ENCODE measurements around the gene ZNF200. TPM values are rescaled to one million over a fixed set of nuclear protein-coding genes. Genes with fewer than 3 reads are reported as not detected.

ZNF200 gene
- total and polyA plus RNA-seq, 2 donors (not counting 3 experiments of a cell fraction or from before 2014, with no cell fraction given): 2.8 to 10.0 TPM

DNA sequence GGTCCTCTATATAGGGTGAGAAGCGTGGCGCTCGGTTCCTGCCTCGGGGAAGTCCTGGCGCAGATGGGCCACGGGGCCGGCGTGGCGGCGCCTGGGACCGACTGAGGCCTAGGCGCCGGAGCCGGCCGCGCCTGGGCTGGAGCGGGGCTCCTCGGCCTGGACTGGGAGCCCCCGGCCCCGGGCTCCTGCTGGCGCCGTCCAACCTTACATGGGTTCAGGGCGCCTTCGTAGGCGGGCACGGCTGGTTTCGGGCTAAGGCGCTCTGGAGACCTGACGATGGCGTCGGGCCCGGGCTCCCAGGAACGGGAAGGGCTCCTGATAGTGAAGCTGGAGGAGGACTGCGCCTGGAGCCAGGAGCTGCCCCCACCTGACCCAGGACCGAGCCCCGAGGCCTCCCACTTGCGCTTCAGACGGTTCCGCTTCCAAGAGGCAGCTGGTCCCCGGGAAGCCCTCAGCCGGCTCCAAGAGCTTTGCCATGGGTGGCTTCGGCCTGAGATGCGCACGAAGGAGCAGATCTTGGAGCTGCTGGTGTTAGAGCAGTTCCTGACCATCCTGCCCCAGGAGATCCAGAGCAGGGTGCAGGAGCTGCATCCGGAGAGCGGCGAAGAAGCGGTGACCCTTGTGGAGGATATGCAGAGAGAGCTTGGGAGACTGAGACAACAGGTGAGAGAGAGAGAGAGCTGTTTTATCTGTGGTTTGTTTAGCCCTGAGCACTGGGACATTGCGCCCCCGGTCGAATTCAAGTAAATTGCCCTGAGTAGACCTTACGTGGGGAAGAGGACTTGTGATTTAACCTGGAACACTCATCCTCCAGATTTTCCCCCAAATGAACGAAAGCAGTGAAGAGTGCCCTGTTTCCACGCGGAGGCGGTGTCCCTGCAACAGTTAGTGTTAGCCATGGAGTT, 48.8 kb upstream of the ZNF200 start:
- H4K20me1 ChIP-seq (replicated peaks; ENCODE audit: control insufficient read depth, extremely low read depth, insufficient read depth, low read length): no peaks in the 10 kb centered on the region
- peaks cover 13% of the 10 kb centered on the region for H3K4me1 ChIP-seq (ENCODE audit: control insufficient read depth, extremely low read depth, insufficient read depth, low read length)
- dilution Hi-C loops (cut with MboI; ENCODE audit: extremely low pct_ligation_motif_present, low sequenced_read_pairs): no loop called here
- peak overlapping the region; percentile 93 for H3K4me2 ChIP-seq (ENCODE audit: insufficient read depth, low read length)
- intact Hi-C loops (cut with micrococcal nuclease): loop anchor here (1.0 to 2.0 kb wide), 5 partner anchors 19 to 175 kb away; partner anchors contain the start of genes OR1F1, TIGD7, ZNF174 and ZNF75A
- H3K27me3 ChIP-seq (ENCODE audit: control insufficient read depth in 2 of 2, insufficient read depth in 2 of 2, low read length in 2 of 2): no peaks in the 10 kb centered on the region
- H3K79me2 ChIP-seq (ENCODE audit: control insufficient read depth, insufficient read depth, low read length): peaks cover 38% of the 10 kb centered on the region
- H3K27ac ChIP-seq (ENCODE audit: insufficient read depth, low read depth, low read length): peak overlapping the region; percentile 92
- H2AFZ ChIP-seq (ENCODE audit: low read depth, low read length): peak overlapping the region; percentile 55
- TF ChIP-seq GATA2 (IDR thresholded peaks at IDR 0.05; ENCODE audit: insufficient read depth, insufficient read length, low read depth, low read length): no peak
- TF ChIP-seq, protein P1, sequence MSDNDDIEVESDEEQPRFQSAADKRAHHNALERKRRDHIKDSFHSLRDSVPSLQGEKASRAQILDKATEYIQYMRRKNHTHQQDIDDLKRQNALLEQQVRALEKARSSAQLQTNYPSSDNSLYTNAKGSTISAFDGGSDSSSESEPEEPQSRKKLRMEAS (IDR thresholded peaks at IDR 0.05; ENCODE audit: insufficient read depth, insufficient read length): no peak
- TF ChIP-seq MYC (IDR thresholded peaks at IDR 0.05; ENCODE audit: low read depth, low read length): no peak
- TF ChIP-seq POLR2A (IDR thresholded peaks at IDR 0.05; ENCODE audit: low read depth, low read length): no peak
- no peak for TF ChIP-seq JUN (IDR thresholded peaks at IDR 0.05; ENCODE audit: borderline replicate concordance, insufficient read depth, insufficient read length, low read depth)
- TF ChIP-seq EZH2 (IDR thresholded peaks at IDR 0.05; ENCODE audit: borderline replicate concordance, low read depth, low read length, severe bottlenecking): no peak
- TF ChIP-seq, protein P2, sequence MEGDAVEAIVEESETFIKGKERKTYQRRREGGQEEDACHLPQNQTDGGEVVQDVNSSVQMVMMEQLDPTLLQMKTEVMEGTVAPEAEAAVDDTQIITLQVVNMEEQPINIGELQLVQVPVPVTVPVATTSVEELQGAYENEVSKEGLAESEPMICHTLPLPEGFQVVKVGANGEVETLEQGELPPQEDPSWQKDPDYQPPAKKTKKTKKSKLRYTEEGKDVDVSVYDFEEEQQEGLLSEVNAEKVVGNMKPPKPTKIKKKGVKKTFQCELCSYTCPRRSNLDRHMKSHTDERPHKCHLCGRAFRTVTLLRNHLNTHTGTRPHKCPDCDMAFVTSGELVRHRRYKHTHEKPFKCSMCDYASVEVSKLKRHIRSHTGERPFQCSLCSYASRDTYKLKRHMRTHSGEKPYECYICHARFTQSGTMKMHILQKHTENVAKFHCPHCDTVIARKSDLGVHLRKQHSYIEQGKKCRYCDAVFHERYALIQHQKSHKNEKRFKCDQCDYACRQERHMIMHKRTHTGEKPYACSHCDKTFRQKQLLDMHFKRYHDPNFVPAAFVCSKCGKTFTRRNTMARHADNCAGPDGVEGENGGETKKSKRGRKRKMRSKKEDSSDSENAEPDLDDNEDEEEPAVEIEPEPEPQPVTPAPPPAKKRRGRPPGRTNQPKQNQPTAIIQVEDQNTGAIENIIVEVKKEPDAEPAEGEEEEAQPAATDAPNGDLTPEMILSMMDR (IDR thresholded peaks at IDR 0.05; ENCODE audit: extremely low read depth in 1 of 2, insufficient read depth in 1 of 2, low read depth in 1 of 2, low read length in 2 of 2): no peak
- no peak for TF ChIP-seq FOS (IDR thresholded peaks at IDR 0.05; ENCODE audit: borderline replicate concordance, insufficient read depth, low read length)
- TF ChIP-seq POLR2AphosphoS5 (IDR thresholded peaks at IDR 0.05; ENCODE audit: insufficient read depth, low read depth, low read length): no peak
- BruUV-seq (replicated peaks): TSS peak; percentile 38
- no peak for FAIRE-seq
- peak overlapping the region; percentile 86 for H3K9ac ChIP-seq (replicated peaks; ENCODE audit: extremely low read depth, insufficient read depth, low read length)
- no peaks in the 10 kb centered on the region for H3K9me1 ChIP-seq (replicated peaks; ENCODE audit: control insufficient read depth, extremely low read depth, insufficient read depth, low read length)
- POLR2A ChIA-PET: interaction anchor here (1.3 to 1.6 kb wide), 4 partner anchors 21 to 217 kb away, joined by 3 to 7 read pairs (median 4); partner anchors contain the start of genes CLUAP1, ZNF174 and ZSCAN32
- H3K9me3 ChIP-seq (replicated peaks; ENCODE audit: control insufficient read depth, insufficient read depth, low read length): peaks cover under 1% of the 10 kb centered on the region
- peaks cover 0 to 9% of the 10 kb centered on the region in 2 experiments for H3K36me3 ChIP-seq (ENCODE audit: control insufficient read depth in 2 of 2, extremely low read depth in 1 of 2, insufficient read depth in 2 of 2, low read length in 2 of 2)
- peak; percentile 19 for DNase-seq (ENCODE audit: low read depth, low spot score)
- CTCF ChIA-PET: interaction anchor here (0.9 to 3.2 kb wide), 6 partner anchors 8 to 173 kb away, joined by 3 to 21 read pairs (median 3); no protein-coding TSS in a partner anchor
- H3K4me3 ChIP-seq (replicated peaks in 1 of 3; ENCODE audit: insufficient read depth in 1 of 3, low read depth in 1 of 3, low read length in 3 of 3): peak overlapping the region; percentile 74 to 79 (median 77)

All from endothelial cell of umbilical vein (primary cell).